GM10847 (cell line): Measurements from ENCODE around the gene MYL10.

ENCODE experiments used
- POLR2A ChIP-seq: IDR thresholded peaks from 2 replicates; pipeline ENCODE4 v1.6.1; 2011; ENCODE audit not compliant: insufficient read length; ENCODE audit errors: extremely low read depth

Gene MYL10

GRCh38 chr7:101614098-101614938 lies 14.8 kb downstream of the MYL10 start:
- TF ChIP-seq POLR2A, result no peak

GRCh38 chr7:101612885-101613515 lies 16.1 kb downstream of the MYL10 start:
- TF ChIP-seq POLR2A, result no peak

- TF ChIP-seq POLR2A, result no peak
Observed at GRCh38 chr7:101608772-101609713, 20.1 kb downstream of the MYL10 start.

GRCh38 chr7:101606498-101606923 lies 22.6 kb downstream of the MYL10 start:
- TF ChIP-seq POLR2A, result no peak

- no peak for TF ChIP-seq POLR2A
Observed at GRCh38 chr7:101605611-101606497, 23.2 kb downstream of the MYL10 start.

GRCh38 chr7:101604331-101604933 lies 24.7 kb downstream of the MYL10 start:
- TF ChIP-seq POLR2A, result no peak

GRCh38 chr7:101602484-101603241 lies 26.4 kb downstream of the MYL10 start:
- TF ChIP-seq POLR2A, result no peak

GRCh38 chr7:101602082-101602481 lies 27.0 kb downstream of the MYL10 start:
- TF ChIP-seq POLR2A, result no peak

- no peak for TF ChIP-seq POLR2A
Observed at GRCh38 chr7:101599787-101600186, 29.3 kb downstream of the MYL10 start.

- no peak for TF ChIP-seq POLR2A
Observed at GRCh38 chr7:101598986-101599771, 29.9 kb downstream of the MYL10 start.

- no peak for TF ChIP-seq POLR2A
Observed at GRCh38 chr7:101598422-101598985, 30.6 kb downstream of the MYL10 start.

- TF ChIP-seq POLR2A, result no peak
Observed at GRCh38 chr7:101597941-101598340, 31.2 kb downstream of the MYL10 start.
